Measurements from ENCODE around the gene ASGR1.

GRCh38 chr17:7207120-7208001, 28.2 kb upstream of the ASGR1 start:
- no peak for TF ChIP-seq FOXM1 (IDR thresholded peaks at IDR 0.05; ENCODE audit: borderline replicate concordance, low read depth)
- no peak for TF ChIP-seq USF1 (IDR thresholded peaks at IDR 0.05)
- no peak for TF ChIP-seq EP300 (IDR thresholded peaks at IDR 0.05; ENCODE audit: borderline replicate concordance)
- no peak for TF ChIP-seq TAF1 (IDR thresholded peaks at IDR 0.05; ENCODE audit: low read depth)
- no peak for TF ChIP-seq RAD21 (IDR thresholded peaks at IDR 0.05; ENCODE audit: low read depth)
- no peak for TF ChIP-seq TEAD4 (IDR thresholded peaks at IDR 0.05)
- TF ChIP-seq NFIC (IDR thresholded peaks at IDR 0.05) = no peak
- no peak for TF ChIP-seq MAX (IDR thresholded peaks at IDR 0.05)
- no peak for TF ChIP-seq REST (IDR thresholded peaks at IDR 0.05; ENCODE audit: low read depth)
- TF ChIP-seq CEBPB (IDR thresholded peaks at IDR 0.05) = no peak

All from Ishikawa (cell line).